ENCODE results near the gene OPCML. TPM values are rescaled to one million over a fixed set of nuclear protein-coding genes. Genes with fewer than 3 reads are reported as not detected.

Gene OPCML
- polyA plus RNA-seq, 1 donor from 2014 or later: 11.6 TPM

- no peaks in the 10 kb centered on the region for H3K9me2 ChIP-seq (ENCODE audit: insufficient read depth, low read length)
- no peaks in the 10 kb centered on the region for H3K27me3 ChIP-seq (ENCODE audit: insufficient read depth, low read depth, low read length)
- no peaks in the 10 kb centered on the region for H3K79me2 ChIP-seq (replicated peaks; ENCODE audit: insufficient read depth, low read length)
- no peaks in the 10 kb centered on the region for H4K20me1 ChIP-seq (ENCODE audit: insufficient read depth)
- H3K9ac ChIP-seq (ENCODE audit: low read length): no peak overlapping the region
- H3K36me3 ChIP-seq (ENCODE audit: insufficient read depth, low read length): no peaks in the 10 kb centered on the region
- no peaks in the 10 kb centered on the region for H3F3A ChIP-seq (ENCODE audit: insufficient read depth, low read length, poor library complexity, severe bottlenecking)
- H3K4me2 ChIP-seq (ENCODE audit: low read length): no peak overlapping the region
- no peaks in the 10 kb centered on the region for H3K9me3 ChIP-seq (ENCODE audit: low read length)
- no peak for TF ChIP-seq EZH2 (IDR thresholded peaks at IDR 0.05; ENCODE audit: borderline replicate concordance, insufficient read depth, low read length, poor library complexity, severe bottlenecking)
- no peak for TF ChIP-seq TAF1 (IDR thresholded peaks at IDR 0.05; ENCODE audit: low read depth)
- TF ChIP-seq REST (IDR thresholded peaks at IDR 0.05; ENCODE audit: borderline replicate concordance): no peak
- no peak for TF ChIP-seq SMC3 (conservative IDR thresholded peaks at IDR 0.05; ENCODE audit: poor library complexity)
- TF ChIP-seq MXI1 (conservative IDR thresholded peaks at IDR 0.05; ENCODE audit: poor library complexity, severe bottlenecking): no peak
- TF ChIP-seq CTCF (IDR thresholded peaks at IDR 0.05; ENCODE audit: poor library complexity, severe bottlenecking): no peak
- no peak for TF ChIP-seq POLR2AphosphoS5 (IDR thresholded peaks at IDR 0.05)
- TF ChIP-seq RAD21 (conservative IDR thresholded peaks at IDR 0.05): no peak
- TF ChIP-seq EP300 (conservative IDR thresholded peaks at IDR 0.05; ENCODE audit: poor library complexity, severe bottlenecking): no peak
- H3K4me3 ChIP-seq (ENCODE audit: low read length): no peak overlapping the region
- H3K27ac ChIP-seq (ENCODE audit: low read length): no peak overlapping the region
- H2AFZ ChIP-seq (ENCODE audit: low read depth, low read length): no peak overlapping the region
Measured at GRCh38 chr11:133476570-133477250, 55.6 kb downstream of the OPCML start.

GRCh38 chr11:133474461-133474860 lies 57.8 kb downstream of the OPCML start:
- no peaks in the 10 kb centered on the region for H3K36me3 ChIP-seq (ENCODE audit: insufficient read depth, low read length)
- H3K79me2 ChIP-seq (replicated peaks; ENCODE audit: insufficient read depth, low read length): no peaks in the 10 kb centered on the region
- no peak overlapping the region for H3K4me2 ChIP-seq (ENCODE audit: low read length)
- TF ChIP-seq EZH2 (IDR thresholded peaks at IDR 0.05; ENCODE audit: borderline replicate concordance, insufficient read depth, low read length, poor library complexity, severe bottlenecking) (no peak), REST (IDR thresholded peaks at IDR 0.05; ENCODE audit: borderline replicate concordance) (no peak), POLR2AphosphoS5 (IDR thresholded peaks at IDR 0.05) (no peak), CTCF (IDR thresholded peaks at IDR 0.05; ENCODE audit: poor library complexity, severe bottlenecking) (no peak), EP300 (conservative IDR thresholded peaks at IDR 0.05; ENCODE audit: poor library complexity, severe bottlenecking) (no peak), TAF1 (IDR thresholded peaks at IDR 0.05; ENCODE audit: low read depth) (no peak)
- H3K27ac ChIP-seq (ENCODE audit: low read length): no peak overlapping the region
- H3K9me3 ChIP-seq (ENCODE audit: low read length): no peaks in the 10 kb centered on the region
- no peaks in the 10 kb centered on the region for H3K9me2 ChIP-seq (ENCODE audit: insufficient read depth, low read length)
- no peaks in the 10 kb centered on the region for H4K20me1 ChIP-seq (ENCODE audit: insufficient read depth)
- H3K9ac ChIP-seq (ENCODE audit: low read length): no peak overlapping the region
- H3K4me3 ChIP-seq (ENCODE audit: low read length): no peak overlapping the region
- no peak overlapping the region for H2AFZ ChIP-seq (ENCODE audit: low read depth, low read length)
- no peaks in the 10 kb centered on the region for H3F3A ChIP-seq (ENCODE audit: insufficient read depth, low read length, poor library complexity, severe bottlenecking)
- H3K27me3 ChIP-seq (ENCODE audit: insufficient read depth, low read depth, low read length): no peaks in the 10 kb centered on the region
